OCI-LY7 (cell line): ENCODE results near the gene LOX.

Experiments
- EZH2phosphoT487 ChIP-seq: fragments of 200-600 bp; sonication (generic); IDR thresholded peaks from 2 replicates; pipeline ENCODE4 v1.6.1; 2018; ENCODE audit warnings: low read depth, borderline replicate concordance, mild to moderate bottlenecking, mixed run types, antibody characterized with exemption, low read length, moderate library complexity, mixed read lengths
- TF ChIP-seq, protein P1 (sequence below): fragments of 200-600 bp; sonication (generic); conservative IDR thresholded peaks from 2 replicates; pipeline ENCODE4 v1.5.1; 2014; ENCODE audit warnings: mild to moderate bottlenecking, antibody characterized with exemption, low read length, moderate library complexity, mixed read lengths

DNA sequence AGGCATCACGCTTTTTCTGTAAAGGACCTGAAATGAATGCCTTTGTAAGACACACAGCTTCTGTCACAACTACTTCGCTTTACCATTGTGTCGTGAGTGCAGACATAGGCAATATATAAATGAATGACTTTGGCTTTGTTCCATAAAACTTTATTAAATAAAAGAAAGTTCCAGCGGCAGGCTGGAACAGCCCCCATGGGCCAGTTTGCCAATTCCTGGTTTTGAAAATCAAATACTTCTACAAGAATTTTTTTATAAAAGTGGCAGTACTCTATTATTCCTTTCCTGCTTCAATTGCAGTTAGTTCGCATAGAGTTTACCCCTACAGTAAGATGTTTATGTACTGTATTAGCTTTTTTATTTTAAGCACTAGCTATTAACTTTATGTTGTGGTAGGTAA is 62.6 kb downstream of the LOX start:
- TF ChIP-seq, protein P1, sequence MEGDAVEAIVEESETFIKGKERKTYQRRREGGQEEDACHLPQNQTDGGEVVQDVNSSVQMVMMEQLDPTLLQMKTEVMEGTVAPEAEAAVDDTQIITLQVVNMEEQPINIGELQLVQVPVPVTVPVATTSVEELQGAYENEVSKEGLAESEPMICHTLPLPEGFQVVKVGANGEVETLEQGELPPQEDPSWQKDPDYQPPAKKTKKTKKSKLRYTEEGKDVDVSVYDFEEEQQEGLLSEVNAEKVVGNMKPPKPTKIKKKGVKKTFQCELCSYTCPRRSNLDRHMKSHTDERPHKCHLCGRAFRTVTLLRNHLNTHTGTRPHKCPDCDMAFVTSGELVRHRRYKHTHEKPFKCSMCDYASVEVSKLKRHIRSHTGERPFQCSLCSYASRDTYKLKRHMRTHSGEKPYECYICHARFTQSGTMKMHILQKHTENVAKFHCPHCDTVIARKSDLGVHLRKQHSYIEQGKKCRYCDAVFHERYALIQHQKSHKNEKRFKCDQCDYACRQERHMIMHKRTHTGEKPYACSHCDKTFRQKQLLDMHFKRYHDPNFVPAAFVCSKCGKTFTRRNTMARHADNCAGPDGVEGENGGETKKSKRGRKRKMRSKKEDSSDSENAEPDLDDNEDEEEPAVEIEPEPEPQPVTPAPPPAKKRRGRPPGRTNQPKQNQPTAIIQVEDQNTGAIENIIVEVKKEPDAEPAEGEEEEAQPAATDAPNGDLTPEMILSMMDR, result no peak
- TF ChIP-seq EZH2phosphoT487, result no peak
